ENCODE results near the gene RBMS3. TPM values are rescaled to one million over a fixed set of nuclear protein-coding genes. Genes with fewer than 3 reads are reported as not detected.

The RBMS3 gene
- total and polyA plus RNA-seq, 4 donors, result 26.8 to 203 (median 94.8) TPM

GRCh38 chr3:29438580-29438979 is 157.7 kb downstream of the RBMS3 start:
- 98 to 99% methylated on average over 3 of the region's 3 CpGs for WGBS, 2 donors
- DNase-seq (no peak), ATAC-seq (ENCODE audit: low FRiP score) (no peak)
- intact Hi-C loops (cut with DNase I), result loop anchor here in 1 of 2 donors (10.0 kb wide), 1 partner anchor 86 kb away; no protein-coding TSS in a partner anchor
- Histone ChIP-seq H3K9me3 (ENCODE audit: control insufficient read depth, low read length) (no peaks in the 10 kb centered on the region), H3K4me1 (ENCODE audit: control insufficient read depth in 1 of 2, insufficient read depth in 2 of 2, low read length in 2 of 2) (no peaks in the 10 kb centered on the region), H3K36me3 (ENCODE audit: control insufficient read depth in 1 of 2, insufficient read depth in 2 of 2, low read length in 1 of 2) (no peaks in the 10 kb centered on the region), H3K27ac (ENCODE audit: low read depth in 1 of 2, low read length in 2 of 2) (no peak overlapping the region), H3K4me3 (ENCODE audit: low read length in 2 of 2) (no peak overlapping the region), H3K27me3 (ENCODE audit: control insufficient read depth in 1 of 2, insufficient read depth in 2 of 2, low read length in 1 of 2) (no peaks in the 10 kb centered on the region)

DNA sequence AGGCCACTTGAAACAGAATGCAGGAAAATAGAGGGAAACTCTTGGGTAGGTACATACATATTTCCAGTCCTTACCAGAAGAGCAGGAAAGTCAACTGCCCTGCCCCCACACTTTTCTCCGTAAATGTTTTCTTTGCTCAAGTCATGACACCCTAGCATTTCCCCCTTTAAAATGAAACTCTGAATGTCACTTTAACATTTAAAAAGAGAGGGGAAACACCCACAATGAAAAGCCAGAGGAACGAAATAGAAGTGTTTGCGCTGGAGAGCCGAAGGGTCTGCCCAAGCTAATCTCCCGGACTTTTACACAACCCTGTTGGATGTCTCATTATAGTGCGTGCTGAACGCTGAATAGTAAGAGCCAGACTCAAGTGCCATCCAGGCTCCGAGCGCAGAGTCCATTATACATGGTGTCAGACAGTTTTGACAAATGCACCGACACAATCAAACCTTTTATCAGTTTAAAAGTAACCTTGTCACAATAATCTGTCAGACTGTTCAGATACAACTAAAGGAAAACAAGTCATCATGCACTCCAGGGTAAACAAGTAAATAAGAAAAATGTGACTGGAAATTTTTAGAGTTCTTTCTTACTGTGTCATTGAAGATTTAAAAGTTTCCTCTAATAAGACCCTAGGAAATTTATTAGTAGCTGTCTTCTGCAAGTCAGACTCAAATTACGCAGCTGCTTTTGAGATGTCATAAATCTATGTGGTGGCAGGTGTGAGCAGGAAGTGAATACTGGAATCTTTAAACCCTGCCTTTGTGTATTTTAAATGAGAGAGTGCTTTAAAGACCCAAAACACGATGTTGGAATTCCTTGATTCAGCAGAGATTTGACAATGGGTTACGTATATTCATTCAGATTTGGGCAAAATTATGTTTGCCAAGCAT is 159.8 kb downstream of the RBMS3 start:
- Histone ChIP-seq H3K4me1 (ENCODE audit: control insufficient read depth in 1 of 2, insufficient read depth in 2 of 2, low read length in 2 of 2) (no peaks in the 10 kb centered on the region), H3K27me3 (ENCODE audit: control insufficient read depth in 1 of 2, insufficient read depth in 2 of 2, low read length in 1 of 2) (no peaks in the 10 kb centered on the region), H3K36me3 (ENCODE audit: control insufficient read depth in 1 of 2, insufficient read depth in 2 of 2, low read length in 1 of 2) (no peaks in the 10 kb centered on the region), H3K9me3 (ENCODE audit: control insufficient read depth, low read length) (no peaks in the 10 kb centered on the region), H3K4me3 (ENCODE audit: low read length in 2 of 2) (no peak overlapping the region), H3K27ac (ENCODE audit: low read depth in 1 of 2, low read length in 2 of 2) (no peak overlapping the region)
- WGBS, 2 donors, result 70 to 76% methylated on average over 13 of the region's 13 CpGs
- ATAC-seq (ENCODE audit: low FRiP score), result no peak
- no peak for DNase-seq
- intact Hi-C loops (cut with DNase I), result no loop called here

GRCh38 chr3:29441422-29441821 is 160.6 kb downstream of the RBMS3 start:
- H3K27me3 ChIP-seq (ENCODE audit: control insufficient read depth in 1 of 2, insufficient read depth in 2 of 2, low read length in 1 of 2), result no peaks in the 10 kb centered on the region
- no peak overlapping the region for H3K4me3 ChIP-seq (ENCODE audit: low read length in 2 of 2)
- no peaks in the 10 kb centered on the region for H3K36me3 ChIP-seq (ENCODE audit: control insufficient read depth in 1 of 2, insufficient read depth in 2 of 2, low read length in 1 of 2)
- 59 to 70% methylated on average over 3 of the region's 3 CpGs for WGBS, 2 donors
- intact Hi-C loops (cut with DNase I), result no loop called here
- ATAC-seq (ENCODE audit: low FRiP score) (no peak), DNase-seq (no peak)
- no peak overlapping the region for H3K27ac ChIP-seq (ENCODE audit: low read depth in 1 of 2, low read length in 2 of 2)
- H3K9me3 ChIP-seq (ENCODE audit: control insufficient read depth, low read length), result no peaks in the 10 kb centered on the region
- H3K4me1 ChIP-seq (ENCODE audit: control insufficient read depth in 1 of 2, insufficient read depth in 2 of 2, low read length in 2 of 2), result no peaks in the 10 kb centered on the region

DNA sequence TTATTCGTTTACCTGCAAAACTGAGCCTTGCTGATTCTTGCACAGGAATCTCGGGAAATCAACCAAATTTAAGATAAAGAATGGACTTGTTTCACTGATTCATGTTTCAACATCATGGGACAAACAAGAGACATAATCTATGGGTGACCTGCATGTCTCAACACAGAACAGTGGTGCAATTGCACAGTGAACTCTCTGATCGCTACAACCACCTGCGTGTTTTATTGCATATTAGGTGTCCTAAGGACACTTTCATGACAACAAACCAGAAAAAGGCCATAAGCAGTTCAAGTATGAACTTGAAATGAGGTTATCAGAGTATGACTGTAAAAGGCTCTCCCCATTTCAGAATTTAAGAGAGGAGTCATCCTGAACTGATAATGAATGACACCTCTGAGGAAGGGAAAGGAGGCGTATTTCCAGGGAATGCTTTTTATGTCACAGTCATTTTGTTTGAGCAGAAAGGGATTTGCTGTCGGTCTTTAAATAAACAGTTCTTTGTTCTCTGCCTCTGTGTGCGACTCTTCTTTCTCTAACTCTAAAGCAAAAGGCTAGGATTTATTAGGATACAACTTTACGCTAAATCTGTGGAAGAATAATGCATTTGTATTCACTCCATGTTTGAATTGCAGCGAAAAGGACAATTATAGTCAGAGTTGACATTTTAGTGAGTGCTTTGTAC is 167.2 kb downstream of the RBMS3 start:
- H3K4me1 ChIP-seq (ENCODE audit: control insufficient read depth in 1 of 2, insufficient read depth in 2 of 2, low read length in 2 of 2), result peaks cover 0 to 7% of the 10 kb centered on the region in 2 donors
- no peaks in the 10 kb centered on the region for H3K9me3 ChIP-seq (ENCODE audit: control insufficient read depth, low read length)
- ATAC-seq (ENCODE audit: low FRiP score) (no peak), DNase-seq (no peak)
- no peak overlapping the region for H3K4me3 ChIP-seq (ENCODE audit: low read length in 2 of 2)
- no peaks in the 10 kb centered on the region for H3K36me3 ChIP-seq (ENCODE audit: control insufficient read depth in 1 of 2, insufficient read depth in 2 of 2, low read length in 1 of 2)
- 95 to 97% methylated on average over 9 of the region's 9 CpGs for WGBS, 2 donors
- intact Hi-C loops (cut with DNase I), result no loop called here
- no peaks in the 10 kb centered on the region for H3K27me3 ChIP-seq (ENCODE audit: control insufficient read depth in 1 of 2, insufficient read depth in 2 of 2, low read length in 1 of 2)
- H3K27ac ChIP-seq (ENCODE audit: low read depth in 1 of 2, low read length in 2 of 2), result no peak overlapping the region

DNA sequence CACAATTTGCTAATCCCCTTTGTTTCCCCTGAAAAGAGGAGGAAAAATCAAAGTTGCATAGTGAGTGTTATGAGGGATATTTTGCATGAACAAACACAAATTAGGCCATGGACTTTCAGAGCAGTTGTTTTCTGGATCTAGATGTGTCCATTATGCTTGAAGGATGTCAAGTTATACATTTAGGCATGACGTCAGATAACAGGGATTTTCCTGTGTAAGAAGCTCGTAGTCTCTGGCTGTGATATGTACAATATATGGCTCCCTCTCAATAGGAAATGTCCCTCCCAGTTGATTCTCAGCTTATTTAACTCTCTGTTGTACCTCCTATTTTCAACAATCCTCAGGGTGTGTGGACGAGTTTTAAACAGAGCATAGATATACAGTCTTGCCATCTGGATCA is 171.0 kb downstream of the RBMS3 start:
- WGBS, 2 donors, result 73 to 76% methylated on average over 3 of the region's 3 CpGs
- intact Hi-C loops (cut with DNase I), result no loop called here
- Histone ChIP-seq H3K27me3 (ENCODE audit: control insufficient read depth in 1 of 2, insufficient read depth in 2 of 2, low read length in 1 of 2) (no peaks in the 10 kb centered on the region), H3K9me3 (ENCODE audit: control insufficient read depth, low read length) (no peaks in the 10 kb centered on the region), H3K4me3 (ENCODE audit: low read length in 2 of 2) (no peak overlapping the region), H3K4me1 (ENCODE audit: control insufficient read depth in 1 of 2, insufficient read depth in 2 of 2, low read length in 2 of 2) (peaks cover 0 to 13% of the 10 kb centered on the region in 2 donors), H3K27ac (ENCODE audit: low read depth in 1 of 2, low read length in 2 of 2) (no peak overlapping the region), H3K36me3 (ENCODE audit: control insufficient read depth in 1 of 2, insufficient read depth in 2 of 2, low read length in 1 of 2) (no peaks in the 10 kb centered on the region)
- ATAC-seq (ENCODE audit: low FRiP score), result no peak
- no peak for DNase-seq

GRCh38 chr3:29452934-29453283 is 172.0 kb downstream of the RBMS3 start:
- intact Hi-C loops (cut with DNase I), result no loop called here
- H3K4me1 ChIP-seq (ENCODE audit: control insufficient read depth in 1 of 2, insufficient read depth in 2 of 2, low read length in 2 of 2), result peaks cover 0 to 13% of the 10 kb centered on the region in 2 donors
- no peaks in the 10 kb centered on the region for H3K27me3 ChIP-seq (ENCODE audit: control insufficient read depth in 1 of 2, insufficient read depth in 2 of 2, low read length in 1 of 2)
- ATAC-seq (ENCODE audit: low FRiP score) (no peak), DNase-seq (no peak)
- H3K27ac ChIP-seq (ENCODE audit: low read depth in 1 of 2, low read length in 2 of 2), result peak overlapping the region in 1 of 2 donors; percentile 45
- H3K9me3 ChIP-seq (ENCODE audit: control insufficient read depth, low read length), result no peaks in the 10 kb centered on the region
- 68 to 69% methylated on average over 2 of the region's 2 CpGs for WGBS, 2 donors
- no peaks in the 10 kb centered on the region for H3K36me3 ChIP-seq (ENCODE audit: control insufficient read depth in 1 of 2, insufficient read depth in 2 of 2, low read length in 1 of 2)
- no peak overlapping the region for H3K4me3 ChIP-seq (ENCODE audit: low read length in 2 of 2)

DNA sequence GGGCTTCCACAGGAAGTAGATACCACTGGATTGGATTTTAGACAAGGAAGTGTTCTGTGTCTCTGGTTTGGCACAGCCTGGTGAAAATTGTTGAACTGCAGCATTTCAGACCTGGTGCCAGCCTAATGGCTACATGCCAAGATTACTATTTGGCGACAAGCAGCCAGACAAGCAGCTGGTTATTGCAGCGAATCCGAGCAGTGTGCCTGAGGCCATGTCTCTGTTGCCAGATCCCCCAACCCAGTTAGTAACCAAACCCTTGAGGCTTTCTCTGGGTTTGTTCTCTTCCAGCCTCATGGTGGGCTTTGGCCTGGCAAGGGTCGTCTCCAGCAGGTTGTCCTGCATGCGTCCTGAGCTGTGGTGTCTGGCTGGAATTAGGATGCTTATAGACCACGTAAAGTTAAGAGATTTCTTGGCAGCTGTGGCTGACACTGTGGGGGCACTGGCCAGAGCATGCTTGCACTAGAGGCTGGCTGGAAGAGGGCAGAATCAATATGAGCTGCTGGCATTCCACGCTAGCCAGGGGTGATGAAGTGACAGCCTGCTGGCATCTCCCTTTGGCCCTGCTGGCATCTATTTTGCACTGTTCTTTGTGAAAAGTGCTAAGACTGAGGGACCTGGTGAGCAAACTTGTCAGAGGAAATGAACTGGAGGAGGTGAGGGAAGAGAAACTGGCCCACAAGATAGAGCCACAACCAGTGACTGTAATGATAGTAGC is 172.6 kb downstream of the RBMS3 start:
- Histone ChIP-seq H3K27me3 (ENCODE audit: control insufficient read depth in 1 of 2, insufficient read depth in 2 of 2, low read length in 1 of 2) (no peaks in the 10 kb centered on the region), H3K36me3 (ENCODE audit: control insufficient read depth in 1 of 2, insufficient read depth in 2 of 2, low read length in 1 of 2) (no peaks in the 10 kb centered on the region), H3K4me1 (ENCODE audit: control insufficient read depth in 1 of 2, insufficient read depth in 2 of 2, low read length in 2 of 2) (peaks cover 0 to 13% of the 10 kb centered on the region in 2 donors), H3K9me3 (ENCODE audit: control insufficient read depth, low read length) (no peaks in the 10 kb centered on the region), H3K27ac (ENCODE audit: low read depth in 1 of 2, low read length in 2 of 2) (peak overlapping the region in 1 of 2 donors; percentile 81), H3K4me3 (ENCODE audit: low read length in 2 of 2) (no peak overlapping the region)
- DNase-seq (peak in 1 of 2 donors; percentile 56), ATAC-seq (ENCODE audit: low FRiP score) (peak; percentile 58)
- WGBS, 2 donors, result 5 to 6% methylated on average over 7 of the region's 7 CpGs
- intact Hi-C loops (cut with DNase I), result no loop called here

GRCh38 chr3:29454161-29454611 is 173.3 kb downstream of the RBMS3 start:
- DNase-seq (no peak), ATAC-seq (ENCODE audit: low FRiP score) (no peak)
- Histone ChIP-seq H3K4me3 (ENCODE audit: low read length in 2 of 2) (no peak overlapping the region), H3K9me3 (ENCODE audit: control insufficient read depth, low read length) (no peaks in the 10 kb centered on the region), H3K36me3 (ENCODE audit: control insufficient read depth in 1 of 2, insufficient read depth in 2 of 2, low read length in 1 of 2) (no peaks in the 10 kb centered on the region), H3K27me3 (ENCODE audit: control insufficient read depth in 1 of 2, insufficient read depth in 2 of 2, low read length in 1 of 2) (no peaks in the 10 kb centered on the region), H3K27ac (ENCODE audit: low read depth in 1 of 2, low read length in 2 of 2) (peak overlapping the region in 1 of 2 donors; percentile 57), H3K4me1 (ENCODE audit: control insufficient read depth in 1 of 2, insufficient read depth in 2 of 2, low read length in 2 of 2) (peaks cover 0 to 13% of the 10 kb centered on the region in 2 donors)
- intact Hi-C loops (cut with DNase I), result no loop called here
- 86 to 89% methylated on average over 5 of the region's 5 CpGs for WGBS, 2 donors
